ENCODE data around the gene NR2E1. TPM values are rescaled to one million over a fixed set of nuclear protein-coding genes. Genes with fewer than 3 reads are reported as not detected.

NR2E1 gene
- total RNA-seq, 1 donor from 2014 or later = not detected

DNA sequence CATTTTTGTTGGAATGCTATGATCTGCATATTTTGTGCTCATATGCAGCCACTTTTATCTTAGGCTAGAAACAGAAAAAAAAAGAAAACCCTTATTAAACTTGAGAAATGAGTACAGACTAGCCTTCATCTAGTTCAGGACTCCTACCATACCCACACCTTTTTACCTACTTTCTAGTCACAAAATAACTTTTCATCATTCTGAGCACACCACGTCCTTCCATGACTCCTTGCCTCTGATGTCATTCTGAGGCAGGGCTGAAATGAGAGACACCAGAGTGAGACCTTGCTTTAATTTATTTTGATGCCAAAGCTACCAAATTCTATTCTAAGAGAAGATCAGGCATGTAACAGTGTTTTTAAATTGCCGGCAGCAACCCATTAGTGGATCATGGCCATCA lies 56.2 kb downstream of the NR2E1 start:
- DNase-seq (ENCODE audit: low read depth) = no peak
- Histone ChIP-seq H3K4me3 (ENCODE audit: low read depth, low read length) (no peak overlapping the region), H3K36me3 (ENCODE audit: control insufficient read depth, insufficient read depth, low read length) (no peaks in the 10 kb centered on the region), H3K27me3 (ENCODE audit: control insufficient read depth, insufficient read depth, low read length) (no peaks in the 10 kb centered on the region)
- TF ChIP-seq CTCF (IDR thresholded peaks at IDR 0.05; ENCODE audit: insufficient read depth, low read length, poor library complexity, severe bottlenecking) = no peak

DNA sequence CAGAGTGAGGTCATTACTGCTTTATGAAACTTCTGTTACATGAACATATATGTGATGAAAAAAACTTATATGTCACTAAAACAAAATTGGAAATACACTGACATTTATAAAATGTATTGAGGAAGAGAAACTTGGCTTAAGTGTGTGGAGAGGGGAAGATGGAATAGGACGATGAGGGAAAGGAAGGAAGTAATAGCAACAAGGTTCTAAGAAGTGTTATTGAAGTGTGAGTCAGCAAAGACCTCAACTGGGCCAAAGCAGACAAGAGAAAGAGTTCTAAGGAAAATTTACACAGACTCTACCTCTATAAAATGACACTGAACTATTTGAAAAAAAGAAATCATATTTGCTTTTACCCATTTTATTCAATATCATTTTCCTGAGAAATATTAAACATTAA lies 56.7 kb downstream of the NR2E1 start:
- Histone ChIP-seq H3K4me3 (ENCODE audit: low read depth, low read length) (no peak overlapping the region), H3K36me3 (ENCODE audit: control insufficient read depth, insufficient read depth, low read length) (no peaks in the 10 kb centered on the region), H3K27me3 (ENCODE audit: control insufficient read depth, insufficient read depth, low read length) (no peaks in the 10 kb centered on the region)
- no peak for DNase-seq (ENCODE audit: low read depth)
- TF ChIP-seq CTCF (IDR thresholded peaks at IDR 0.05; ENCODE audit: insufficient read depth, low read length, poor library complexity, severe bottlenecking) = no peak

DNA sequence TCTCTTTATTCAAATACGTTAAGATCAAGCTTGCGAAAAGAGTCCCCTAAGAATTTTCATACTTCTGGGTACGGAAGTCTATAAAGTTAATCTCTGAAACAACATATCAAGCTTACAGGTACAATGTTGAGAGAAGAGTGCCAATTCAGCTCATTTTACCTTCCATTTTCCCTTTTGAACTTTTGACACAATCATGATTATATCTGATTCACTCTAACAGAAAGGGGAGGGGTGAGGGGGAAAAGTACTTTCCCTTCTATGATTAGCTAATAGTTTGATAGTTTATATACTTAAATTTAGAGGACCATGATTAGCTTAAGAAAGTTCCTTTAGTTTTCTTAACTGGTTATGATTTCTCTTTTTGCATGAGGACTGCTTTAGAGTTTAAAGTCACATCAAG lies 61.5 kb downstream of the NR2E1 start:
- H3K36me3 ChIP-seq (ENCODE audit: control insufficient read depth, insufficient read depth, low read length) = no peaks in the 10 kb centered on the region
- H3K4me3 ChIP-seq (ENCODE audit: low read depth, low read length) = no peak overlapping the region
- no peak for TF ChIP-seq CTCF (IDR thresholded peaks at IDR 0.05; ENCODE audit: insufficient read depth, low read length, poor library complexity, severe bottlenecking)
- H3K27me3 ChIP-seq (ENCODE audit: control insufficient read depth, insufficient read depth, low read length) = no peaks in the 10 kb centered on the region
- DNase-seq (ENCODE audit: low read depth) = no peak

DNA sequence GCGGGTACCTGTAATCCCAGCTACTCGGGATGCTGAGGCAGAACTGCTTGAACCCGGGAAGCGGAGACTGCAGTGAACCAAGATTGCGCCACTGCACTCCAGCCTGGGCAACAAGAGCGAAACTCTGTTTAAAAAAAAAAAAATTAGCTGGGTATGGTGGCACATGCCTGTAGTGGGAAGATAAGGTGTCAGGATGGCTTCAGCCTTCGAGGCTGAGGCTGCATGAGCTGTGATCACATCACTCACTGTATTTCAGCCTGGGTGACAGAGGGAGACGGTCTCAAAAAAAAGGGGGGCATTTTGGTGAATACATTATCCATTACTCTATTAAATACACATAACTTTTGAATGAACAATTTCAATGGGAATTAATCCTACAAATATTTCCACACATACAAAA lies 62.6 kb downstream of the NR2E1 start:
- H3K36me3 ChIP-seq (ENCODE audit: control insufficient read depth, insufficient read depth, low read length) = no peaks in the 10 kb centered on the region
- H3K27me3 ChIP-seq (ENCODE audit: control insufficient read depth, insufficient read depth, low read length) = no peaks in the 10 kb centered on the region
- no peak for TF ChIP-seq CTCF (IDR thresholded peaks at IDR 0.05; ENCODE audit: insufficient read depth, low read length, poor library complexity, severe bottlenecking)
- no peak overlapping the region for H3K4me3 ChIP-seq (ENCODE audit: low read depth, low read length)
- no peak for DNase-seq (ENCODE audit: low read depth)

DNA sequence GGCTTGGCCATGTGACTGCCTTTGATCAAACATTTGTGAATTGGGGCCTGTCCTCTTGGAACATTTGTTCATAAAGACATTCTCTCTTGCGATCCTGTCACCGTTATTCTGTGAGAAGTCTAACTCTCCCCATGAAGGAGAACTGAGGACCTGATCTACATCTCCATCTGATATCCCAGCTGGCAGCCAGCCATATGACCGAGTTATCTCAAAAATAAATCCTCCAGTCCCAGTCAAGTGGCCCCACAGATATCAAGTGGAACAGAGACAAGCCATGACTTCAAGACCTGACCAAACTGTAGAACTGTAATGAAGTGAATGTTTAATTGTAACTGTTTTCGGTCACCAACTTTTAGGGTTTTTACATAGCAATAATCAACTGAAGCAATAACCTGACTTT lies 69.3 kb downstream of the NR2E1 start:
- Histone ChIP-seq H3K27me3 (ENCODE audit: control insufficient read depth, insufficient read depth, low read length) (no peaks in the 10 kb centered on the region), H3K36me3 (ENCODE audit: control insufficient read depth, insufficient read depth, low read length) (no peaks in the 10 kb centered on the region), H3K4me3 (ENCODE audit: low read depth, low read length) (no peak overlapping the region)
- DNase-seq (ENCODE audit: low read depth) = no peak
- TF ChIP-seq CTCF (IDR thresholded peaks at IDR 0.05; ENCODE audit: insufficient read depth, low read length, poor library complexity, severe bottlenecking) = no peak

DNA sequence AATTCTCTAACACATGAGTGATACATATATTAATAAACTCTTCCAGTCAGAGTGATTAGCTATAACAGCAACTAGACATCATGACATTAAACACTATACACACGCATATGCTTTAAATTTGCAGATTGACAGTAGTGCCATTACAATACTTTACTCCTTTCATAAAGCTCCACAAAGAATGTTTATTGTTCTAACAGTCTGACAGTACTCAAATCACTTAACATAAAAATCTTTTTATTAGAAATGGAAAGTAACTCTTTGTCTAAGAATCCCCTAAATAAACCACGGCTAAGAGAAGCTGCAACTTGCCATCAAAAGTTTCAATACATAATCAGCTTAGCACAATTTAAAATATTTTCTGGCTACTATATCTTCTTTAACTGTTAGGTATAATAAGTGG lies 71.0 kb downstream of the NR2E1 start:
- H3K36me3 ChIP-seq (ENCODE audit: control insufficient read depth, insufficient read depth, low read length) = no peaks in the 10 kb centered on the region
- H3K27me3 ChIP-seq (ENCODE audit: control insufficient read depth, insufficient read depth, low read length) = no peaks in the 10 kb centered on the region
- no peak overlapping the region for H3K4me3 ChIP-seq (ENCODE audit: low read depth, low read length)
- DNase-seq (ENCODE audit: low read depth) = no peak
- TF ChIP-seq CTCF (IDR thresholded peaks at IDR 0.05; ENCODE audit: insufficient read depth, low read length, poor library complexity, severe bottlenecking) = no peak

All from kidney epithelial cell (primary cell).